ENCODE measurements around the gene PPIA.

The PPIA gene

DNA sequence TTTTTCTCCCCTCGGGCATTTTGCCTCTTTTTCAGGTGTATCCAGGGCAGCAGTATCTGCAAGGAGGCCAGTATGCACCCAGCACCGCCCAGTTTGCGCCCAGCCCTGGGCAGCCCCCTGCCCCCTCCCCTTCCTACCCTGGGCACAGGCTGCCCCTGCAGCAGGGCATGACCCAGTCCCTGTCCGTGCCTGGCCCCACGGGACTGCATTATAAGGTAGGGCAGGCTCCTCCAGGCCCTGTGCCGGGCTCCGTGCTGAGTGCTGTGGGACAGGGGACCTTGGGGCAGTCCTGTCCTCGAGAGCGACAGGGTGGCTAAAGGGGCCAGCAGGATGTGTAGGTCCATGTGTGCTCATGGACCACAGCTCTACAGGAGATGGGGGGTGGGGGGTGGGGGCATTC is 37.2 kb upstream of the PPIA start:
- TF ChIP-seq, protein P1, sequence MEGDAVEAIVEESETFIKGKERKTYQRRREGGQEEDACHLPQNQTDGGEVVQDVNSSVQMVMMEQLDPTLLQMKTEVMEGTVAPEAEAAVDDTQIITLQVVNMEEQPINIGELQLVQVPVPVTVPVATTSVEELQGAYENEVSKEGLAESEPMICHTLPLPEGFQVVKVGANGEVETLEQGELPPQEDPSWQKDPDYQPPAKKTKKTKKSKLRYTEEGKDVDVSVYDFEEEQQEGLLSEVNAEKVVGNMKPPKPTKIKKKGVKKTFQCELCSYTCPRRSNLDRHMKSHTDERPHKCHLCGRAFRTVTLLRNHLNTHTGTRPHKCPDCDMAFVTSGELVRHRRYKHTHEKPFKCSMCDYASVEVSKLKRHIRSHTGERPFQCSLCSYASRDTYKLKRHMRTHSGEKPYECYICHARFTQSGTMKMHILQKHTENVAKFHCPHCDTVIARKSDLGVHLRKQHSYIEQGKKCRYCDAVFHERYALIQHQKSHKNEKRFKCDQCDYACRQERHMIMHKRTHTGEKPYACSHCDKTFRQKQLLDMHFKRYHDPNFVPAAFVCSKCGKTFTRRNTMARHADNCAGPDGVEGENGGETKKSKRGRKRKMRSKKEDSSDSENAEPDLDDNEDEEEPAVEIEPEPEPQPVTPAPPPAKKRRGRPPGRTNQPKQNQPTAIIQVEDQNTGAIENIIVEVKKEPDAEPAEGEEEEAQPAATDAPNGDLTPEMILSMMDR (IDR thresholded peaks at IDR 0.05): no peak
- TF ChIP-seq ZFX (IDR thresholded peaks at IDR 0.05; ENCODE audit: borderline replicate concordance): no peak
- H3K27ac ChIP-seq: no peak overlapping the region

DNA sequence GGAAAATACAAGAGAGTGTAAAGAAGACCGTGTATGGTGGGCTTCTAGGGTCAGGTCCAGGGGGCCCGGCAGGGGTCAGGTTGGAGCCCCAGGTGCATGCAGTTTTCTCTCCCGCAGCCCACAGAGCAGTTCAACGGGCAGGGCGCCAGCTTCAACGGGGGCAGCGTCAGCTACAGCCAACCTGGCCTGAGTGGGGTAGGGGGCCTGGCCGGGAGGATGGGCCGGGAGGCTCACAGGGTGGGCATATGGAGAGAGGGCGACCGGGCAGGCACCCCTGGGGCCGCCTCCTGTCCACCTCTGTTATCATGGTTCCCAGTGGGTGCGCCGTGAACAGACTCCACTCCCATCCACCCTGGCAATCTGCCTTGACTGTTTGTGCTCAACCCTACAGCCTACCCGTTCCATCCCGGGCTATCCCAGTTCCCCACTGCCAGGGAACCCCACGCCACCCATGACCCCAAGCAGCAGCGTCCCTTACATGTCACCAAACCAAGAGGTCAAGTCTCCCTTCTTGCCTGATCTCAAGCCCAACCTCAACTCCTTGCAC is 36.4 kb upstream of the PPIA start:
- TF ChIP-seq ZFX (IDR thresholded peaks at IDR 0.05; ENCODE audit: borderline replicate concordance): no peak
- peak overlapping the region; percentile 50; the same call in 1 of the 2 replicates for H3K27ac ChIP-seq

DNA sequence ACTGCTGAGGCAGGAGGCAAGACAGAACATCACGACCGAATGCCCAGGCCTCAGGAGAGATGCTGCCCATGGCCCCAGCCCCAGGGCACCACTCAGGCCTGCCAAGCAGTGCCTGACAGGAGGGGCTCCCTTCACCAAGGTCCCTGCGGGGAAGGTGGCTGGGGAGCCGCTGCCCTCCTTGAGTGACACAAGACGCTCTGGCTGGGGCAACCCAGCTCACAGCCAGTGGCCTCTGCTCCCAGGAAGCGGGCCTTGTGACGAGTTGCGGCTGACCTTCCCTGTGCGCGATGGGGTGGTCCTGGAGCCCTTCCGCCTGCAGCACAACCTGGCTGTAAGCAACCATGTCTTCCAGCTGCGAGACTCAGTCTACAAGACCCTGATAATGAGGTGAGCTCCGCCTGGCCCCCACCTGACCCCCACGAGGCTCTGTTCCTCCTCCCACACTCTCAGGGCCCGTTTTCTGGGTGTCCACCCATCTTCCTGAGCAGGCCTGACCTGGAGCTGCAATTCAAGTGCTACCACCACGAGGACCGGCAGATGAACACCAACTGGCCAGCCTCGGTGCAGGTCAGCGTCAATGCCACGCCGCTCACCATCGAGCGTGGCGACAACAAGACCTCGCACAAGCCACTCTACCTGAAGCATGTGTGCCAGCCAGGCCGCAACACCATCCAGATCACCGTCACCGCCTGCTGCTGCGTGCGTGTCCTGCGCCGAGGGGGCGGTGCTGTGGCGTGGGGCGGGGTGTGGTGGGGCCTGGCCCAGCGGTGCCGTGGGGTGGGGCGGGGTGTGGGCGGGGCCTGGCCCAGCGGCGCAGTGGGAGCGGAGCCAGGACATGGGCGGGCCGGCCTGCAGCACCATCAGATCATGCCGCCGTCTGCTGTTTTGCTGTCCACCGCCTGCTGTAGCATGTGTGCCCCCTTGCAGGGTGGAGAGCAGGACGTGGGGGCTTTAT is 35.0 kb upstream of the PPIA start:
- peak overlapping the region; percentile 50 for H3K27ac ChIP-seq

DNA sequence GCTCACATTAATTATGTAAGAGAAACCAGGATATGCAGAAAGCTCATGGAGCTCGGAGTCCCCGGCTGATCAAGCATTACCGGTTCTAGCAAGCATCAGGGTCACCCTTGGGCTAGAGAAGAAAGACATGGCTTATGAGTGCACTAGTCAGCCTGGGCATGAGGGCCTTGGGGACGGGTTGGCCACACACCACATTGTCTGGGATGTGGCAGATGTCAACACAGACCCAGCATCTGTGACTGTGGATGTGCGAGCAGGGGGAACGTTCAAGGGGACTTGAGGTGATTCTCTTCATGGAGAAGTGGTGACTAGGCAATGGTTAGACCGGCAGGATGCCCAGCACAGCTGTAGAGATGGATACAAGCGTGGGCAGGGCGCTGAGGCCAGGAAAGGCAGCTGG is 34.2 kb upstream of the PPIA start:
- 0 out of 2 replicates have a peak overlapping the region, but pooled peaks have one; percentile 50 for H3K27ac ChIP-seq
- TF ChIP-seq, protein P1 (IDR thresholded peaks at IDR 0.05): no peak

More for the DNA sequence above, 35.0 kb upstream of the PPIA start:
- TF ChIP-seq, protein P1 (IDR thresholded peaks at IDR 0.05): no peak
- TF ChIP-seq ZFX (IDR thresholded peaks at IDR 0.05; ENCODE audit: borderline replicate concordance): no peak

DNA sequence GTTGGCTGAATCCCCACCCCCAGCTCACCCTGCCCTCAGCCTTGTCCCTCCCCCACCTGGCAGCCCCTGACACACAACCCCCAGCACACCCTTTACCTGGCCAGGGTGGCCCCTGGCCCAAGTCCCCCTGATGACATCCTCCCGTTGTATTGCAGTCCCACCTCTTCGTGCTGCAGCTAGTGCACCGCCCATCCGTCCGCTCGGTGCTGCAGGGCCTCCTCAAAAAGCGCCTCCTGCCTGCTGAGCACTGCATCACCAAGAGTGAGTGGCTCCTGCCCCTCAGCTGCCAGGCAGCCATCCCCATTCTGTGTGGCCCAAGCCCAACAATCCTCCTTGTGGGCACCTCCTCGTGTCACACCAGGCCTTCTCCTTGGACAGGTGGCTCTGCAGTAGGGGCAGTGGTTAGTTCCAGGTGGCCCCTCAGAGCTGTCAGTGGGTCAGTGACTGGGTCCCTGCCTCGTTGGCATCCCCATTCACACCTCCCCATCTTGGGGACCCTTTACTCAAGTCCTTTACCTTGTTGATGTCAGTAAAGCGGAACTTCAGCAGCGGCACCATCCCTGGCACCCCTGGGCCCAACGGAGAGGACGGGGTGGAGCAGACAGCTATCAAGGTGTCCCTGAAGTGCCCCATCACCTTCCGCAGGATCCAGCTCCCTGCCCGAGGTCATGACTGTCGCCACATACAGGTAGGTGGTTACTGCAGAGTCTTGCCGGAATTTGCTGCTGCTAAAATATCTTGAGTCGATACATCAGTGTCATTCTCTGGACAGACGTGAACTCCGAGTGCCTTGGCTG is 33.6 kb upstream of the PPIA start:
- TF ChIP-seq, protein P1 (IDR thresholded peaks at IDR 0.05): no peak
- no peak for TF ChIP-seq ZFX (IDR thresholded peaks at IDR 0.05; ENCODE audit: borderline replicate concordance)
- H3K27ac ChIP-seq: no peak overlapping the region

DNA sequence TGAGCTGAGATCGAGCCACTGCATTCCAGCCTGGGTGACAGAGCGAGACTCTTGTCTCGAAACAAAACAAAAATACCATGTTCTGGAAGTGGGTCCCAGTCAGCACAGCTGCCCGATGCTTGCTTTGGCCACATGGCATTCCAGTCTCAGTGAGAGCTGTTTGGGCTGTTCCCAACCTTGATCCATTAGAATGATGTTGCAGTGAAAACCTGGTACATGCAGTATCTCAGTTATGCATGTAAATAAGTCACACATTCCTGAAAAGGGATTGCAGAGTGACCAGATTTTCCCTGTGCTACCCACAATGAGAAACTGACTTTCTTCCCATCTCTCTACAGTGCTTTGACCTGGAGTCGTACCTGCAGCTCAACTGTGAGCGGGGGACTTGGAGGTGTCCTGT is 32.4 kb upstream of the PPIA start:
- no peak overlapping the region for H3K27ac ChIP-seq
- TF ChIP-seq, protein P1 (IDR thresholded peaks at IDR 0.05): no peak

DNA sequence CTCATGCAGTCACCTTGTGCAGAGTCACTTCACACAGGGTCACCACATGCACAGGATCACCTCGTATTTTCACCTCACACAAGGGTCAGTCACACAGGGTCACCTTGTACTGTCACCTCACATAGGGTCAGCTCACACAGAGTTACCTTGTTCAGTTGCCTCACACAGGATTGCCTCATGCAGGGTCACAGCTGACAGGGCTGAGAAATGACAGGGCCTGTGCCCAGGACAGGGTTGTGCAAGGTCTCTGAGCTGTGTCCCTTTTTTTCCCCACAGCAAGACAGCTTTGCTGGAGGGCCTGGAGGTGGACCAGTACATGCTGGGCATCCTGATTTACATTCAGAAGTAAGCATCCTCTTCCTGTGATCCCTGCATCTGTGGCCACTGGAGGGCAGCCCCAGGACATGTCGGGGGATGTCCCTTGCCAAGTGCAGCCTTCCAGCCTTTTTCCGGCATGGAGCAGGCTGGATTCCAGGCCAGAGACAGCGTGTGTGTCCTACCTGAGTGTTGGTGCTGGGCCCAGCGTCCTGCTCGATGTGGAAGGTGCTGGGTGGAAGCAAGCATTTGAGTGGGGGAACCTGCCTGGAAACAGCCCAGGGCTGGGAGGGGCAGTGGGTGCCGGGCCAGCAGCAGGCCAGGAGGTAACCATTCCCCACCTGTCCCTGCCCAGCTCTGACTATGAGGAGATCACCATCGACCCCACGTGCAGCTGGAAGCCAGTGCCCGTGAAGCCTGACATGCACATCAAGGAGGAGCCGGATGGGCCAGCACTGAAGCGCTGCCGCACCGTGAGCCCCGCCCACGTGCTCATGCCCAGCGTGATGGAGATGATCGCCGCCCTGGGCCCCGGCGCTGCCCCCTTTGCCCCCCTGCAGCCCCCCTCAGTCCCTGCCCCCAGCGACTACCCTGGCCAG is 31.6 kb upstream of the PPIA start:
- H3K27ac ChIP-seq: no peak overlapping the region
- TF ChIP-seq ZFX (IDR thresholded peaks at IDR 0.05; ENCODE audit: borderline replicate concordance): no peak
- TF ChIP-seq, protein P1 (IDR thresholded peaks at IDR 0.05): no peak

All from 22Rv1 (cell line).